GM06990 (cell line): ENCODE results near the gene PITPNM3.
"Not testable (repeated sequence)": the region's sequence is repeated elsewhere in the genome, so short reads cannot be mapped to it uniquely, and the experiment has no call there.

Source experiments
- DNase-seq: peaks from one replicate; pipeline ENCODE4 v3.0.0-alpha.2; 2011; ENCODE audit not compliant: insufficient read length; ENCODE audit errors: extremely low read depth
- H3K27me3 ChIP-seq: replicated peaks from 2 replicates; pipeline ENCODE4 v1.6.0; 2011; ENCODE audit warnings: low read length; ENCODE audit not compliant: control insufficient read depth, insufficient read depth
- H3K36me3 ChIP-seq: 2 replicates; pipeline ENCODE4 v1.5.1; 2011; ENCODE audit warnings: low read length; ENCODE audit not compliant: control insufficient read depth, insufficient read depth
- H3K4me3 ChIP-seq: replicated peaks from 2 replicates; pipeline ENCODE4 v1.5.1; 2011; ENCODE audit warnings: low read depth, mild to moderate bottlenecking, control low read depth, low read length
- CTCF ChIP-seq: IDR thresholded peaks from 2 replicates; pipeline ENCODE4 v1.5.1; 2011; ENCODE audit warnings: low read length, control low read depth, mild to moderate bottlenecking, inconsistent platforms; ENCODE audit not compliant: insufficient read depth, poor library complexity, severe bottlenecking

PITPNM3 gene

GRCh38 chr17:6597727-6598126, 41.4 kb upstream of the PITPNM3 start:
- peaks cover 9% of the 10 kb centered on the region for H3K36me3 ChIP-seq
- TF ChIP-seq CTCF = no peak
- no peak for DNase-seq
- H3K27me3 ChIP-seq = no peaks in the 10 kb centered on the region
- no peak overlapping the region for H3K4me3 ChIP-seq

DNA sequence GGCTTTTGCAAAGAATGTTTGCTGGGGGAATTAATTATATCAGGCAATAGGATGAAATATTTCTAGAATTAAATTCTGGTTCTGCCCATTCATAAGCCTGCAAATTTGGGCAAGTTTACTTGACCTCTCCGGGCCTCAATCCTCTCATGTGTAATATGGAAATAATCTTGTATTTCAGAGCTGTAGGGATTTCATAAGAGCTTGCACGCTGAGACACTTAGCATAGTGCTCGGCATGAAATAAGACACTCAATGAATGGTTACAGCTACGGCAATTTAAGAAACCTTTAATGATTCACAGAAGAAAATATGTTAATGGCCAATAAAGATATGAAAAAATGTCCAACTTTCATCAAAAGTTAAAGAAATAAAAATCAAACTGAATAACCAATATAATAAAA, 40.6 kb upstream of the PITPNM3 start:
- DNase-seq = no peak
- Histone ChIP-seq H3K4me3 (no peak overlapping the region), H3K36me3 (peaks cover 11% of the 10 kb centered on the region), H3K27me3 (no peaks in the 10 kb centered on the region)
- no peak for TF ChIP-seq CTCF

DNA sequence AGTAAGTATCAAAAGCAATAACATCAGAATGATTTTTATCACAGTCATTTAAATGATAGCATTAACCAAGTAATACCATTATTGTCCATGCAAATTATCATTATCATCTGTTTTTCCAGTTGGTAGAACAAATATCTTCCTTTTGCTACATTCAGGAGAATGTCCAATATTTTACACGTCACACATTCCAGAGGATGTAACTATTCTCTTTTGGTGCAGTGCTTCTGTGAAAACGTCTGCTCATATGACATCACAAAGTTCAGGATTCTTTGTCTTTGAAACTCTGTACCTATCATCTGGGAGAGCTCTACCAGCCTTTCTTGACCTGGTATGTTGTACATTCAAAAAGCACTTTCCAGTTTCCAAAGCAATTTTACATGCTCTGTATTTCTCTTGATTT, 40.2 kb upstream of the PITPNM3 start:
- no peak for DNase-seq
- Histone ChIP-seq H3K27me3 (no peaks in the 10 kb centered on the region), H3K4me3 (no peak overlapping the region), H3K36me3 (peaks cover 11% of the 10 kb centered on the region)
- no peak for TF ChIP-seq CTCF

DNA sequence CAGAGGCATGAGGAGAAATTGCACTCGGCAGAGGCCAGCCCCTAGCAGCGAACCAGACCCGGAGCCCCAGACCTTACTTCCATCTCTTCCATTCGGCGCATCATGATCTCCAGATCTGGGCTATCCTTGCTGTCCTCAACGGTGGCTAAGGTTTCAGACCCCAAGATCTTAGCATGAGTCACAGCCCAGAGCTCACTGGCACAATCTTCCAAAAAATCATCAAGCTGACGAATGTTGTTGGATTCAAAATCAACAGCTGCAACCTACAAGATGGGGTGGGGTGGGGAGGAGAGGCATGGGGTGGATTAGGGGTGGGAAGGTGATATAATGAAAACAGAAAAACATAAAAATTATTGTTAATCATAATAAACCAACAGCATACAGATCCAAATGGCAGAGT, 39.7 kb upstream of the PITPNM3 start:
- peaks cover 11% of the 10 kb centered on the region for H3K36me3 ChIP-seq
- no peak for TF ChIP-seq CTCF
- no peaks in the 10 kb centered on the region for H3K27me3 ChIP-seq

DNA sequence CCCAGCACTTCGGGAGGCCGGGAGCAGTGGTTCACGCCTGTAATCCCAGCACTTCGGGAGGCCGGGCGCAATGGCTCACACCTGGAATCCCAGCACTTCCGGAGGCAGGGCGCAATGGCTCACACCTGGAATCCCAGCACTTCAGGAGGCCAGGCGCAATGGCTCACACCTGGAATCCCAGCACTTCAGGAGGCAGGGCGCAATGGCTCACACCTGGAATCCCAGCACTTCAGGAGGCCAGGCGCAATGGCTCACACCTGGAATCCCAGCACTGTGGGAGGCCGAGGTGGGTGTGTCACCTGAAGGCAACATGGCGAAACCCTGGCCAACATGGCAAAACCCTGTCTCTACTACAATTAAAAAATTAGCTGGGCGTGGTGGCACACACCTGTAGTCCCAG, 37.0 kb upstream of the PITPNM3 start:
- DNase-seq, H3K27me3 ChIP-seq, H3K4me3 ChIP-seq: not testable (repeated sequence)
- peaks cover 21% of the 10 kb centered on the region for H3K36me3 ChIP-seq

More for the DNA sequence above, 39.7 kb upstream of the PITPNM3 start:
- H3K4me3 ChIP-seq = no peak overlapping the region
- no peak for DNase-seq

DNA sequence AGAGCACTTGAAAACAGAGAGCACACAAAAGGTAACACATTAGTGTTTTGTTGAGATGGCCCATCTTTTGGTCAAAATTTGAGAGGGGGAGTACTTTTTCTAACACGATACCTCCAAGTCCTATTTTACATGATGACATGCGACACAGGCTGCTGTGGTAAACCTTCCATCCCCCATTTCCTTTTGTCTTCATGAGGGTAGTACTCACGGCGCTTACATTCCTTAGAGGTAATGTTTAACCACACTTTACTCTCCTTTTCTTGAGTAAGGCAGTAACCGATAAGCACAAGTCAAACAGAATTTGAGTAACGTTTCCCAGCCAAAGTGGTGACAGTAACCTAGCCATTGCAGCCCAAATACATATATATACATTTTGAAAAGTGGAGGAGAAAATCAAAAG, 35.8 kb upstream of the PITPNM3 start:
- no peak for DNase-seq
- no peak for TF ChIP-seq CTCF
- no peak overlapping the region for H3K4me3 ChIP-seq
- H3K27me3 ChIP-seq = no peaks in the 10 kb centered on the region
- peaks cover 21% of the 10 kb centered on the region for H3K36me3 ChIP-seq
